Stimulated activated CD4-positive, alpha-beta T cell treated with anti-CD3 and anti-CD28 coated beads, TNF-alpha, amount 100 ng/mL, for 4 hours (primary cell): ENCODE data around the gene ITK.
"Not testable (repeated sequence)": the region's sequence is repeated elsewhere in the genome, so short reads cannot be mapped to it uniquely, and the experiment has no call there.

Source experiments
- DNase-seq, 3 experiments: peaks; one replicate each; pipeline ENCODE4 v3.0.0-alpha.2; 2020; ENCODE audit warnings: low read depth in 3 of 3

Gene ITK

GRCh38 chr5:157210652-157211051, 30.0 kb downstream of the ITK start:
- not testable (repeated sequence) for DNase-seq

- no peak for DNase-seq
These were observed 31.7 kb downstream of the ITK start for GRCh38 chr5:157212307-157212706.

GRCh38 chr5:157213527-157214243, 33.0 kb downstream of the ITK start:
- DNase-seq = no peak

- no peak for DNase-seq
These were observed 33.8 kb downstream of the ITK start for GRCh38 chr5:157214415-157214814.

- DNase-seq = no peak
These were observed 34.3 kb downstream of the ITK start for GRCh38 chr5:157214861-157215513.

- no peak for DNase-seq
These were observed 35.0 kb downstream of the ITK start for GRCh38 chr5:157215514-157216167.

- no peak for DNase-seq
These were observed 35.9 kb downstream of the ITK start for GRCh38 chr5:157216391-157217142.

GRCh38 chr5:157217289-157218024, 36.8 kb downstream of the ITK start:
- peak; percentile 42 to 73 (median 68) for DNase-seq

- DNase-seq = no peak
These were observed 39.0 kb downstream of the ITK start for GRCh38 chr5:157219491-157220271.

- DNase-seq = no peak
These were observed 41.3 kb downstream of the ITK start for GRCh38 chr5:157221959-157222358.

GRCh38 chr5:157222506-157223230, 42.0 kb downstream of the ITK start:
- DNase-seq = peak in 2 of 3 experiments; percentile 63 to 74

- no peak for DNase-seq
These were observed 45.1 kb downstream of the ITK start for GRCh38 chr5:157225469-157226422.

- no peak for DNase-seq
These were observed 50.0 kb downstream of the ITK start for GRCh38 chr5:157230610-157231009.

GRCh38 chr5:157232706-157233105, 52.1 kb downstream of the ITK start:
- no peak for DNase-seq

GRCh38 chr5:157233515-157233914, 52.9 kb downstream of the ITK start:
- DNase-seq = no peak

- no peak for DNase-seq
These were observed 55.8 kb downstream of the ITK start for GRCh38 chr5:157236423-157236822.

GRCh38 chr5:157241483-157241882, 60.8 kb downstream of the ITK start:
- DNase-seq = no peak

- DNase-seq = not testable (repeated sequence)
These were observed 64.1 kb downstream of the ITK start for GRCh38 chr5:157244704-157245103.

GRCh38 chr5:157245476-157245875, 64.8 kb downstream of the ITK start:
- no peak for DNase-seq
